Left colon (tissue), 2 donors: ENCODE data around the gene MEAK7. TPM values are rescaled to one million over a fixed set of nuclear protein-coding genes. Genes with fewer than 3 reads are reported as not detected.
"Not testable (repeated sequence)": the region's sequence is repeated elsewhere in the genome, so short reads cannot be mapped to it uniquely, and the experiment has no call there.

ENCODE experiments used
- ATAC-seq: fragments of 200-7000 bp; cut with Tn5 transposase; one replicate; pipeline ENCODE4 v1.9.1; 2020; ENCODE audit warnings: mild to moderate bottlenecking, moderate library complexity
- DNase-seq, 2 donors: peaks; one replicate each; pipeline ENCODE4 v3.0.0-alpha.2; 2020
- intact Hi-C, 2 donors: fragments of 100-400 bp; cut with DNase I in 1 of 2; cut with micrococcal nuclease in 1 of 2; formaldehyde crosslinking; loops; one replicate each; pipeline versions ENCODE4 v1.11.2 to v1.14.0; 2022; cut with DNase I, micrococcal nuclease
- total RNA-seq, 2 donors: library from RNA; stranded (reverse); fragmentation: NEBNext Ultra II Directional; extraction: Animal tissue kit (Norgen Biotek cat#: 25700); gene quantifications; one replicate each; pipeline ENCODE4 v1.2.1, GENCODE V29; 2021
- donor health status: DM: no; HTN: no; CAD: no.
- donor health status: DM: yes; HTN: yes; CAD: no.

The MEAK7 gene
- total RNA-seq, 2 donors from 2014 or later: 21.1 to 22.2 TPM

DNA sequence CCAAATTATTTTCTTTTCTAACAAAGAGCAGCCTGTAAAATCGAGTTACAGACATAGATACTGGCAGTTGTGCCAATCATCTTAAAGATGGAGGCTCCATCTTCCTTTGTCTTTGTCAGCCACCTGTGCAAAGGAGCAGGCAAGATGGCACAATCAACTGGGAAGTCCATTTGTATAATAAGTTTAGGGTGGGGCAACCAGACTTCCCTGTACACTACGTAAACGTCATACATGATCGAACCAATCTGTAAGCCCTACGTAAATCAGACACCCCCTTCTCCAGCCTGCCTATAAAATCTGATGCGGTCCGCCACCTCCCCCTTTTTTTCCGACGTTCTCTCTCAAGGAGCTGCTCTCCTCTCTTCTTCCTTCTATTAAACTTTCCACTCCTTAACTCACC, 31.4 kb upstream of the MEAK7 start:
- intact Hi-C loops: no loop called here
- DNase-seq (no peak), ATAC-seq (no peak)

- intact Hi-C loops: no loop called here
- DNase-seq (no peak), ATAC-seq (no peak)
These were observed 30.9 kb upstream of the MEAK7 start for GRCh38 chr16:84535408-84535807.

GRCh38 chr16:84534815-84535214, 30.4 kb upstream of the MEAK7 start:
- DNase-seq (no peak), ATAC-seq (no peak)
- intact Hi-C loops: no loop called here

- intact Hi-C loops: no loop called here
- ATAC-seq: no peak
These were observed 28.5 kb upstream of the MEAK7 start for GRCh38 chr16:84532855-84533486.

DNA sequence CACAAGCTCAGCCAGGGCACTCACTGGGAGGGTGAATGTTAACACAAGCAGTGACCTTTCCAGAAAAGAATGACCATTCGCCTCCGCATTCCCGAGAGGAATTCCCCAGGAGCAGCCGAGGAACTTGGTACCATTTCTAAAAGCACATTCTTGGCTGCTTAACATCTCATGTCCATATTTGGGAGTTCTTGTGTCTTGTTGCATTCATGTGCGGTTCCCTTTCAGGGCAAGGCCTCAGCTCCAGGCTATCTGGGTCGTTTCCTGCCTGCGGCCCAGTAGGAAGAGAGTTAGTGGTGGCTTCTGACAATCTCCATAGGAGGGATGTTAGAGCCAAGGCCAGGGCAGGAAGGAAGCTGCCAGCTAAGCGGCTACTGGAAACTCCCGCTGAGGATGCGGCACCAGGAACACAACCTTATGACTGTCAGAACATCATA, 27.8 kb upstream of the MEAK7 start:
- peak; percentile 26 to 48 for DNase-seq

More at GRCh38 chr16:84532855-84533486, 28.5 kb upstream of the MEAK7 start:
- no peak for DNase-seq

DNA sequence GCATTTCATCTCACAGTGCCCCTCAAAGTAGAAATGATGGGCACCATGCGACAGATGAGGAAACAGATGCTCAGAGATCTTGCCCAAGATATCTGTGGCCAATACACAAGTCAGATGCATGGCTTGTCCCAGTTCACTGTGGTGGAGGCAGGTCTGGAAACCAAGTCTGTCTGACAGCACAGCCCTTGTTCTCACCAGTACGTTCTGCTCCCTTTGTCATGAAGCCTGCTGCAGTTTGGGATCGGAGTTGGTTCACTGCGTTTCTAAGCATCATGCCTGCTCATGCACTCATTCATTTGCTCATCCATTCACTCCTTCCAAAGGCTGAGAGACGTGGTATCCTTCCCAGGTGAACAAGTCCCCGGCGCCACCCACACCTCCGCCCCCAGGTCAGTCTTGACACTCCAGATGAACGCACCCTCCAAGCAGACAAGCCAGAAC, 27.2 kb upstream of the MEAK7 start:
- DNase-seq: no peak
- ATAC-seq: no peak
- intact Hi-C loops: no loop called here

More for the DNA sequence above, 27.8 kb upstream of the MEAK7 start:
- peak; percentile 16 for ATAC-seq
- intact Hi-C loops: no loop called here

GRCh38 chr16:84530590-84530989, 26.1 kb upstream of the MEAK7 start:
- intact Hi-C loops: no loop called here
- ATAC-seq (no peak), DNase-seq (no peak)

GRCh38 chr16:84529607-84530006, 25.1 kb upstream of the MEAK7 start:
- intact Hi-C loops: no loop called here
- DNase-seq (no peak), ATAC-seq (no peak)

GRCh38 chr16:84528322-84528721, 23.9 kb upstream of the MEAK7 start:
- intact Hi-C loops: no loop called here
- no peak for ATAC-seq
- no peak for DNase-seq

GRCh38 chr16:84527532-84528269, 23.2 kb upstream of the MEAK7 start:
- no peak for DNase-seq
- intact Hi-C loops: no loop called here
- no peak for ATAC-seq

DNA sequence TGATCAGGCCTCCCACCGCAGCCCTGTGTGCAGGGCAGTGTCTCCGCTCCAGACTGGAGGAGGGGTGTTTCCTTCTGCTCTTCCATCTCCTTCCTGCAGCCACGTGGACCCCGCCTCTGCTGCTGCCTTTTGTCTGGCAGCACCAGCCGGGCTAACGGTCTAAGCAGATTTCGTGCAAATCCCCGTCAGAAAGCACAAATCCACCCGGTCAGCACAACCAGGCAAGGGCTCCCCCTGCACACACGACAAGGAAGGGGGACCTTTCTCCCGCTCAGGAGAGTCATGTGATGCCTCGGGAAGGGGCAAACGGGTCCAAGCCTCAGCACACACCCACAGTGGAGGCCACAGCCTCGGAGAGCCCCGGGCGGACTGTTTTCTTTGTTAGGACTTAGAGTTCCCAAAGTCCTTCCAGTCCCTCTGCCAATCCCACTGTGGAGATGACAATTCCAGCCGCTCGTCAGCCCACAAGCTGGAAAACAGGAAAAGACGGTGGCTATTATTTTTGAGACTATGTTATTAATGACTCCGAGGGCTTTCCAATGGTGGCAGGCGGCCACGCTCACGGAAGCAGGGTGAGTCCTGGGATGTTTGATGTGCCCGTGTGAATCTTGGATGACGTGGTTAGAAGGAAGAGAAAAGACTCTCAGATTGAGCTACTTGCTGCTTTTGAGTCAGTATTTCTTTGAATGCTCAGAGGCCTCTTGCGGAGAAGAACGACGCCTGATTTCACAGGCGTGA, 22.5 kb upstream of the MEAK7 start:
- DNase-seq (no peak), ATAC-seq (no peak)
- intact Hi-C loops: no loop called here

GRCh38 chr16:84524941-84525581, 20.6 kb upstream of the MEAK7 start:
- DNase-seq, intact Hi-C loops, ATAC-seq: not testable (repeated sequence)

GRCh38 chr16:84524346-84524920, 20.0 kb upstream of the MEAK7 start:
- DNase-seq (no peak), ATAC-seq (no peak)
- intact Hi-C loops: no loop called here

DNA sequence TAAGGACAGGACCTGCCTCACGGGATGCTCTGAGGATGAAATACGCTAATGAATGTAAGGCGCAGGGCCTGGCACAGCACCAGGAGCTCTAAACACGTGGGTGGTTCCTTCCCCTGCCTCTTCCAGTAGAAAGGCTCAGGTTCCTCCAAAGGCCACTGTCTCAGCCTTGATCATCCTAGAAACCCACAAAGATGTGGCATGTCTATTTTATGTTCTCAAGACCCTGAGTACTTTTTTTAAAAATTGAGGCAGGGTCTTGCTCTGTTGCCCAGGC, 17.0 kb upstream of the MEAK7 start:
- ATAC-seq (no peak), DNase-seq (no peak)
- intact Hi-C loops: no loop called here

DNA sequence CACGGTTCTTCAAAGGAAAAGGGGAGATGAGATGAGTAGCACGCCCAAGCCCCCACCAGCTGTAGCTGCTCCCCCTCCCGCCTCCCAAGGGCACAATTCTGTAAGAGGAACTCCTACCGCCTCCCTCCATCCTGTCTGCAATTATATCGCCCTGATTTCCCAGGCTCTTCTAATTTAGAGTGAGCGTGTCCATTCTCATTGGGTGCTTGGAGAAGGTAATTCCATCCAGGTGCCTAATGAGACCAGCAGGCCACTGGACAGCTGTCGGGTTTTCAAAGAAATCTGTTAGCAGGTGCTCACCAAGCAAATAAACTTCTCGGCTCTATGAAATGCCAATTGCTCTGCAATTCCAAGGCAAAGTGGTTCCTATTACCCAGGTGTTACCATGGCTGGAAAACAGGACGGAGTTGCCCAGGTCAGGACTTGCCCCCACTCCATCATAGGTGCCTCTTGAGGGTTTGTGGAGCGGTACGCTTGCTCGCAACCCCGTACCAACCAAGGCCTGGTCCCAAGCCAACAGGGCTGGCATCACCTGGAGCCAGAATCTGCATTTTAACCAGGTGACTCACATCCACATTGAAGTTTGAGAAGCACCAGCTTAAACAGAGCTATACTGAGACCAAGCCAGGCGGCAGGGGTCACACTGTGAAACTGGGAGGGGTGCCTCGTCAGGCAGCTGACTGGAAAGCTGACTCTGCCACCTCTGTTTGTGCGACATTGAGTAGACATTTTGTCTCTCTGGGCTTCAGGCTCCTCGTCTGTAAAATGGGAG, 16.5 kb upstream of the MEAK7 start:
- DNase-seq (no peak), ATAC-seq (peak; percentile 54)
- intact Hi-C loops: no loop called here

DNA sequence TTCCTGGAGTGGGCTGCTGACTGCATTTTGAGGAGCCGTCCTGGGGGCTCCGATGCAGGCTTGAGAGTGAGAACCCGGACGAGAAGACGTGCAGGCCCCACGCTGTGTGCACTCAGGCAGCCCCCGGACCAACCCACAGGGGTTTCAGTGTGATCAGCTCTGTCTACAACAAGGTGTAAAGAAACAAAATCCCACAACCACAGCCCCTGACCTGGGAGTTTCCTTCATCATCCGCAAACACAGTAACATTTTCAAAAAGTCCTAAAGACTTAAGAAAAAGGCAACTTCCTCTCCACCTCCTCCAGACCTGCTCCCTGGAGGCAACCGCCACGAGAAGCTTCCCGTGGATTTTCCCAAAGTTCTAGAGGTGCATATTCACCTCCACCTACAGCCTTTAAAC, 15.4 kb upstream of the MEAK7 start:
- intact Hi-C loops: no loop called here
- ATAC-seq: no peak

GRCh38 chr16:84518804-84519341, 14.4 kb upstream of the MEAK7 start:
- peak; percentile 64 to 75 for DNase-seq
- ATAC-seq: peak; percentile 85
- intact Hi-C loops: no loop called here

More for the DNA sequence above, 15.4 kb upstream of the MEAK7 start:
- DNase-seq: no peak

GRCh38 chr16:84518220-84518619, 13.8 kb upstream of the MEAK7 start:
- ATAC-seq, DNase-seq, intact Hi-C loops: not testable (repeated sequence)
